Esophagus squamous epithelium (tissue), 5 donors: ENCODE measurements around the gene COX6B2. TPM values are rescaled to one million over a fixed set of nuclear protein-coding genes. Genes with fewer than 3 reads are reported as not detected.
A peak's percentile ranks its signal among the peaks of the same experiment; 100 is the strongest.

Experiments
- DNase-seq: peaks from one replicate; lab custom pipeline; 2025; lab: John Stamatoyannopoulos, UW
- H3K27ac ChIP-seq, 4 donors: fragments of 200-600 bp; sonication (generic); one replicate each; pipeline ENCODE4 v1.5.1; 2016 to 2019; ENCODE audit warnings: mild to moderate bottlenecking in 1 of 4
- H3K27me3 ChIP-seq, 4 donors: fragments of 200-600 bp; sonication (generic); 1 replicate in 3 of 4; 2 replicates in 1 of 4; pipeline versions ENCODE4 v1.5.1 to v1.6.0; 2017 to 2021; ENCODE audit warnings: antibody characterized with exemption in 1 of 4
- H3K36me3 ChIP-seq, 3 donors: fragments of 200-600 bp; sonication (generic); one replicate each; pipeline ENCODE4 v1.5.1; 2016 to 2019
- H3K4me1 ChIP-seq, 3 donors: fragments of 200-600 bp; sonication (generic); one replicate each; pipeline ENCODE4 v1.5.1; 2017 to 2019
- H3K4me3 ChIP-seq, 4 donors: fragments of 200-600 bp; sonication (generic); 1 replicate in 3 of 4; 2 replicates in 1 of 4; pipeline ENCODE4 v1.5.1; 2016 to 2019; ENCODE audit warnings: mild to moderate bottlenecking in 2 of 4, moderate library complexity in 1 of 4
- H3K9me3 ChIP-seq, 3 donors: fragments of 200-600 bp; sonication (generic); one replicate each; pipeline ENCODE4 v1.5.1; 2016 to 2019
- CTCF ChIP-seq, 6 experiments: fragments of 450-650 bp in 4 of 6; fragments of 200-600 bp in 2 of 6; sonication (generic) in 2 of 6; IDR thresholded peaks; one replicate each; pipeline ENCODE4 v1.5.1; 2016 to 2019; ENCODE audit warnings: antibody characterized with exemption in 6 of 6, mild to moderate bottlenecking in 4 of 6, moderate library complexity in 4 of 6
- POLR2A ChIP-seq, 4 donors: fragments of 450-650 bp; IDR thresholded peaks; one replicate each; pipeline ENCODE4 v1.6.1; 2017; ENCODE audit warnings: antibody characterized with exemption in 4 of 4, mild to moderate bottlenecking in 4 of 4, moderate library complexity in 3 of 4
- WGBS, 2 donors: methylation state at CpG; one replicate each; pipeline ENCODE4 v1.1.5; 2018; 5-methylcytosine and 5-hydroxymethylcytosine counted together
- intact Hi-C: fragments of 100-400 bp; cut with DNase I; formaldehyde crosslinking; loops from one replicate; pipeline ENCODE4 v1.15.0; 2022
- total RNA-seq, 4 donors: library from RNA; depleted of rRNA; stranded (reverse); fragments of >200 nt; gene quantifications; one replicate each; pipeline ENCODE4 v1.1.0, GENCODE V29; 2016
- donor health status: DM: yes; HTN: yes; CAD: no.

Gene COX6B2
- total RNA-seq, 4 donors from 2014 or later = 0.66 to 1.4 (median 0.95) TPM; not detected in 1

GRCh38 chr19:55312621-55313512, 41.7 kb downstream of the COX6B2 start:
- intact Hi-C loops = no loop called here
- TF ChIP-seq POLR2A (IDR thresholded peaks at IDR 0.05) (no peak), CTCF (IDR thresholded peaks at IDR 0.05) (no peak)
- WGBS, 2 donors = 75 to 83% methylated on average over 21 to 41 of the region's 47 CpGs
- H3K27ac ChIP-seq = peak overlapping the region in 2 of 4 donors; percentile 14 to 42
- no peaks in the 10 kb centered on the region for H3K4me1 ChIP-seq
- DNase-seq = no peak
- no peaks in the 10 kb centered on the region for H3K27me3 ChIP-seq
- no peaks in the 10 kb centered on the region for H3K9me3 ChIP-seq
- peak overlapping the region in 1 of 4 donors; percentile 7 for H3K4me3 ChIP-seq
- no peaks in the 10 kb centered on the region for H3K36me3 ChIP-seq

- H3K36me3 ChIP-seq = no peaks in the 10 kb centered on the region
- H3K27me3 ChIP-seq = no peaks in the 10 kb centered on the region
- 67% methylated on average over 2 of the region's 18 CpGs; no CpG with 5 or more reads in 1 of the 2 donors for whole genome bisulfite sequencing, 2 donors
- no peak overlapping the region for H3K27ac ChIP-seq
- intact Hi-C loops = no loop called here
- no peaks in the 10 kb centered on the region for H3K9me3 ChIP-seq
- TF ChIP-seq CTCF (IDR thresholded peaks at IDR 0.05) (no peak), POLR2A (IDR thresholded peaks at IDR 0.05) (no peak)
- H3K4me3 ChIP-seq = no peak overlapping the region
- H3K4me1 ChIP-seq = no peaks in the 10 kb centered on the region
- no peak for DNase-seq
These were observed 42.7 kb downstream of the COX6B2 start for GRCh38 chr19:55311797-55312196.

- intact Hi-C loops = no loop called here
- no peak for DNase-seq
- H3K27me3 ChIP-seq = no peaks in the 10 kb centered on the region
These were observed 43.1 kb downstream of the COX6B2 start for GRCh38 chr19:55311397-55311796.

GRCh38 chr19:55310498-55310897, 44.0 kb downstream of the COX6B2 start:
- H3K9me3 ChIP-seq = no peaks in the 10 kb centered on the region
- H3K36me3 ChIP-seq = peaks cover 0 to 8% (median 0%) of the 10 kb centered on the region in 3 donors
- H3K4me1 ChIP-seq = no peaks in the 10 kb centered on the region
- no peak for TF ChIP-seq CTCF (IDR thresholded peaks at IDR 0.05)
- TF ChIP-seq POLR2A (IDR thresholded peaks at IDR 0.05) = no peak
- no peaks in the 10 kb centered on the region for H3K27me3 ChIP-seq
- 67 to 100% methylated on average over 1 of the region's 7 CpGs for WGBS, 2 donors
- intact Hi-C loops = no loop called here
- no peak for DNase-seq
- H3K27ac ChIP-seq = no peak overlapping the region
- no peak overlapping the region for H3K4me3 ChIP-seq

More at GRCh38 chr19:55311397-55311796, 43.1 kb downstream of the COX6B2 start:
- no peak overlapping the region for H3K27ac ChIP-seq
- H3K4me3 ChIP-seq = no peak overlapping the region
- TF ChIP-seq CTCF (IDR thresholded peaks at IDR 0.05) (no peak), POLR2A (IDR thresholded peaks at IDR 0.05) (no peak)
- H3K9me3 ChIP-seq = no peaks in the 10 kb centered on the region
- peaks cover 0 to 2% (median 0%) of the 10 kb centered on the region in 3 donors for H3K36me3 ChIP-seq
- H3K4me1 ChIP-seq = no peaks in the 10 kb centered on the region
- WGBS, 2 donors = 100% methylated on average over 1 of the region's 9 CpGs; no CpG with 5 or more reads in 1 of the 2 donors

- H3K36me3 ChIP-seq = peaks cover 0 to 8% (median 0%) of the 10 kb centered on the region in 3 donors
- intact Hi-C loops = loop anchor here (10.0 kb wide), 1 partner anchor 65 kb away; the partner anchor contains the start of genes IL11 and TMEM190
- H3K27me3 ChIP-seq = no peaks in the 10 kb centered on the region
- no peaks in the 10 kb centered on the region for H3K9me3 ChIP-seq
- H3K4me3 ChIP-seq = no peak overlapping the region
- WGBS, 2 donors = 80 to 90% methylated on average over 4 of the region's 5 CpGs
- TF ChIP-seq CTCF (IDR thresholded peaks at IDR 0.05) = no peak
- no peak for TF ChIP-seq POLR2A (IDR thresholded peaks at IDR 0.05)
- no peak overlapping the region for H3K27ac ChIP-seq
- H3K4me1 ChIP-seq = no peaks in the 10 kb centered on the region
- no peak for DNase-seq
These were observed 45.1 kb downstream of the COX6B2 start for GRCh38 chr19:55309448-55309847.
